Breast epithelium (tissue), 3 donors: ENCODE data around the gene MRPS25.

Source experiments
- POLR2A ChIP-seq: fragments of 450-650 bp; IDR thresholded peaks from one replicate; pipeline ENCODE4 v1.6.1; 2016; ENCODE audit warnings: antibody characterized with exemption, mild to moderate bottlenecking, moderate library complexity
- TF ChIP-seq, protein P1 (sequence below), 3 donors: fragments of 450-650 bp; IDR thresholded peaks; one replicate each; pipeline ENCODE4 v1.5.1; 2016 to 2017; ENCODE audit warnings: antibody characterized with exemption in 3 of 3, mild to moderate bottlenecking in 3 of 3, moderate library complexity in 3 of 3

DNA sequence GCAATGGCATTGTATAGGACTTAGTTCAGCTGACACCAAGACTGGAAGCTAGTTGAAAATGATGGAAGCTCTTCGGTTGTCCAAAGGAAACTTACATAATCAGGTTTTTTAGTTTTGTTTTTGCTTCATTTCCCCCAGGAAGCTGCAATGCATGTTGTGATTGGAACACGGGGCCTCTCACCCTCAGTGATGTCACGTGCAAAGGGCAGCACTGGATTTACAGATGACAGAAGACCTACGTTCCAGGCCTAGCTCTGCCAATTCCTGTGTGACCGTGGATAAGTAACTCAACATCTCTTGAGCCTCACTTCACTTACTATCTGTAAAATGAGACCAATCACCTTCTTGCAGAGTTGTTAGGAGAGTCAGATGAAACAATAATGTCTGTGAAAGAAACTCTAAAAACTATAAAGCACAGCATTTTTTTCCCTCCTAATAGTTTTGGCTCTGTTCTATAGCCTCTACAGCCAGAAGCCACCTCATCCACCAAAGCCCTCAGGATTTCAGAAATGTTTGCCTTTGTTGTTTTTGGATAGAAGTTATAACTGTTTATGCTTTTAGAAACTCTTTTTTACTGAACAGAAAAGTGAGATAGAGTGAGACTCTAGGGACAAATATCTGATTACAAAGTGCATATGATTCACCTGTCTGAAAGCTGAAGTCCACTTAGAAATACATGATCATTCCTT, 29.2 kb upstream of the MRPS25 start:
- TF ChIP-seq, protein P1, sequence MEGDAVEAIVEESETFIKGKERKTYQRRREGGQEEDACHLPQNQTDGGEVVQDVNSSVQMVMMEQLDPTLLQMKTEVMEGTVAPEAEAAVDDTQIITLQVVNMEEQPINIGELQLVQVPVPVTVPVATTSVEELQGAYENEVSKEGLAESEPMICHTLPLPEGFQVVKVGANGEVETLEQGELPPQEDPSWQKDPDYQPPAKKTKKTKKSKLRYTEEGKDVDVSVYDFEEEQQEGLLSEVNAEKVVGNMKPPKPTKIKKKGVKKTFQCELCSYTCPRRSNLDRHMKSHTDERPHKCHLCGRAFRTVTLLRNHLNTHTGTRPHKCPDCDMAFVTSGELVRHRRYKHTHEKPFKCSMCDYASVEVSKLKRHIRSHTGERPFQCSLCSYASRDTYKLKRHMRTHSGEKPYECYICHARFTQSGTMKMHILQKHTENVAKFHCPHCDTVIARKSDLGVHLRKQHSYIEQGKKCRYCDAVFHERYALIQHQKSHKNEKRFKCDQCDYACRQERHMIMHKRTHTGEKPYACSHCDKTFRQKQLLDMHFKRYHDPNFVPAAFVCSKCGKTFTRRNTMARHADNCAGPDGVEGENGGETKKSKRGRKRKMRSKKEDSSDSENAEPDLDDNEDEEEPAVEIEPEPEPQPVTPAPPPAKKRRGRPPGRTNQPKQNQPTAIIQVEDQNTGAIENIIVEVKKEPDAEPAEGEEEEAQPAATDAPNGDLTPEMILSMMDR (IDR thresholded peaks at IDR 0.05) = no peak
- TF ChIP-seq POLR2A = no peak
